Eye (tissue), 1 donor: ENCODE results near the gene TSHZ3.

ENCODE experiments used
- DNase-seq: peaks from one replicate; pipeline ENCODE4 v3.0.0-alpha.2; 2015

The TSHZ3 gene

DNA sequence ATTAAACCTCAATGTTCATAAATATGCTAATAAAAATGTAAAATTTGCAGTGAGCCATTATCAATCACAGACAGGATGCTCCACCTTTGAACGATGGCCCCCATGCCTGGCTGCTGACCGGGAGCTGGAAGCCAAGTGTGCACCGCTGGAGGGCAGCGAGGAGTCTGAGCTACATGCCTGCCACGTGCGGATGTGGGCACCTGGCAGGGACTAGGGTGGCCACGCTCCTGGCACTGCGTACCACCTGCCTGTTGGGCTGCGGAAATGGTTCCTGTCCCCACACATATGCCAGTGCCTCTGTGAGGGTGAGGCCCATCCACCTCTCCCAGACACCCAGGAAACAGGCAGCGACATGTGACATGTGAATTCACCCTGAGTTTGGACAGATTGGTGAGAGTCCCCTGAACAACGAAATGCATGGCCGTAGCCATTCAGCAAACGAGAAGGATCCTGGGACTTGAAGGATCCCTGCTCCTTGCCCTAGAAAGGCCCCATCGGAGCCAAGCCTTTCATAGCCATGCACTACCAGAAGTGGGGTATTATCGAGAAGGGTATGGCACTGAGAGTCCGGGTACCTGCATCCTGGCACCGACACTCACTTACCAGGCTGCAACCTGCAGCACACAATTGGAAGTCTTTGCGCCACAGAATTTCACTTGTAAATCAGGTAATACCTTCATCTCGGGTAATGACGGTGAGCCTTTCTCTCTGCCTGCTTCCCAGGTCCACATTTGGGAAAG lies 35.8 kb downstream of the TSHZ3 start:
- no peak for DNase-seq

GRCh38 chr19:31312677-31313244 lies 36.5 kb downstream of the TSHZ3 start:
- DNase-seq = no peak

DNA sequence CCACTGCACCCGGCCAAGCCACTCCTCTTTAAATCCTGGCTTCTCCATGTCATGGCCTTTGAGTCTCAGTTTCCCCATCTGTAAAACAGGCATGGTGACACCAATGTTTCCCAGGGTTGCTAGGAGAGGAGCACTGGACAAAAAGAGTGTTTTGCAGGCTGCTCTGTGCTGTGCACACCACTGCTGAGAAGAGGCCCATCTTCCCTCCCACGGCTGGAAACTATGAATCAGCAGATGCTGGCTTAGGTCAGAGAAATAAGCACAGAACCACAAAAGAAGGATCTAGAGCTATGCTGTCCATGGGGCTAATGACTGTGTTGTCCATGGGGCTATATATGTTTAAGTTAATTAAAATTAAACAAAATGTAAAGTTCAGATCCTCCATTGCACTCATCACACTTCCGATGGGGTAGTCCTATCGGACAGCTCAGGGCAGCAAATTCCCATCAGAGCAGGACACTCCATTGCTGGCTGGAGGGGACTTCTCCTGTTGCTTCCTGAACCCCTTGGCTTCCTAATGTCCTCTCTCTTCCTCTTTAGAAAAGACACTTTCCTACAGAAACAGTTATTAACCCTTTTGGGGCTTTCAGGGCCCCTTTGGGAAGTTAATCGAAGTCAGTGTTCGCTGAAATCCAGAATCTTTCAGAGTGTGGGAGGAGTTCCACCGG lies 37.1 kb downstream of the TSHZ3 start:
- DNase-seq = no peak

DNA sequence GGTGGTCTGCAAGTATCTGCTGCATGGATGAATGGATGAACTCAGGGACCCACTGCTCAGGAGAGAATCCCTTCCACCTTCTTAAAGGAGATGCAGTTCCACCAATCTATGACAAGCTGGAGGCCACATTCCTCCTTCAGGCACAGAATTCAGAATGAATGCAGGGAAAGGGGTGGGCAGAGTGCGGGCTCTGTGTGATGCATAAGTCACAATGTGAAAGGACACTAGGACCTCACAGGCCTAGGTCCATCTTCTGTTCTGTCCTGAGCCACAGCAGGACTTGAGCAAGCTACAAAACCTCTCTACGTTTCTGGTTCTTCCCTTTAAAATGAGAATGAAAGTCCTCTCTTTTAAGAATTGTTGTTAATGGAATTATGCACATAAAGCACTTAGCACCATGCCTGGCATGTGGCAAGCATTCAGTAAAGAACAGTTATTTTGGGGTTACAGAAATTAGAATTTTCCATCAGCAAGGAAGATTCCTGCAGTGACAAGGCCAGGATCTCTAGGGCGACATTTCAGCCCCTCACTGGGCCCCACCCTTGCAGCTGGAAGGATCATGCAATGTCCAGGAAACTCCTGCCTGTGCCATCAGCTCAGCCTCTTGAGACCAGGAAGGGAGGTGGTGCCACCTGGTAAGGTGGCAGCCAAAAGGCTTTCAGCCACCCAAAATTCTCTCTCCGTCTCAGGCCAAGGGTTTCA lies 38.7 kb downstream of the TSHZ3 start:
- DNase-seq = no peak

DNA sequence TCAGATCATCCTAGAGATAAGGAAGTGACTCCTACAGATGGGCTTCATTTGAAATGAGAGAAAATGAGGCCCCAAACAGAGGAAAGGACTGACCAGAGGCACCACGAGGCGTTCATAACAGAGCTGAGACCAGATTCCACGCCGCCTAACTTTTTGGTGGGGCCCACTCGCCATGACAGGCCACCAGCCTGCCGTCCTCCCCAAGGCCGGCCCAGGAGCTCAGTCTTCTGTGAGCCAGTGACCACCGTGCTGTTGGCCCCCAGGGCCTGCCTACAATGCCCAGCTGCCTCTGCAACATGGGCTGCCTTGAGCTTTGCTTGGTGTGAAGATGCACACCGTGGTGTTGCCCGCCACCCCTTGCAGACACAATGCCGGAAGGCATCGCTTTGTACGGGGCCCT lies 40.5 kb downstream of the TSHZ3 start:
- DNase-seq = no peak

- no peak for DNase-seq
Measured at GRCh38 chr19:31307071-31307669, 42.1 kb downstream of the TSHZ3 start.

DNA sequence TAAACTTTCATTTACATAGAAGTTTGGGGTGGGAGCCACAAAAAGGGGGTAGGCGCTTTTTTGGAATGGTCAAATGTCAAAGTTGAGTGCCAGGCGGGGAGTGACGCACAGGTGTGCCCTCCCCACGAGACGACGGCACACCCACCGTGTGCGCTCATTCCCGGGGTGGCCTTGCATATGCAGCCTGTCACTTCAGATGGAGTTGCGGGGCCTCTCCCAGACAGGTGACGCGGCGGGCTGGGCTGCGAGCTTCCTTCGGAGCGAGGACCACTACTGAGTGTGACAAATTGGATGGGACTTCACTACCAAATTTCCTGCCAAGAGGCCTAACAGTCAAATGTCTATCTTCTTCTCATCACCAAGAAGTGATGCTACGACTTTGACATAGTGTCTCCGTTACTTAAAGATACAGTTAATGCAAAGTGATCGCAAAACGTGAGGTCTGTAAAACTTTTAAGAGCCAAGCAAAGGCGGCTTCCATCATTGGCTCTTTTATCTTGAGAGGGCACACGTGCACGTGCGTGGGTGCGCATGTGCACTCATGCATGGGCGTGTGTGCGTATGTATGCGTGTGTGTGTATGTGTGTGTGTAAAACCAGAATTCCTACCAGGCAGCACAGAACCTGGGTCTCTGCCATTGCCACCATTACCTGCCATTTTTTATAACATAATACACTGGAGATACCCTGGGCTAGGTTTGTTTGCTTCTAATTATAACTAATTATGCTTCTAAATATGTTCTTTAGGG lies 43.1 kb downstream of the TSHZ3 start:
- DNase-seq = no peak

DNA sequence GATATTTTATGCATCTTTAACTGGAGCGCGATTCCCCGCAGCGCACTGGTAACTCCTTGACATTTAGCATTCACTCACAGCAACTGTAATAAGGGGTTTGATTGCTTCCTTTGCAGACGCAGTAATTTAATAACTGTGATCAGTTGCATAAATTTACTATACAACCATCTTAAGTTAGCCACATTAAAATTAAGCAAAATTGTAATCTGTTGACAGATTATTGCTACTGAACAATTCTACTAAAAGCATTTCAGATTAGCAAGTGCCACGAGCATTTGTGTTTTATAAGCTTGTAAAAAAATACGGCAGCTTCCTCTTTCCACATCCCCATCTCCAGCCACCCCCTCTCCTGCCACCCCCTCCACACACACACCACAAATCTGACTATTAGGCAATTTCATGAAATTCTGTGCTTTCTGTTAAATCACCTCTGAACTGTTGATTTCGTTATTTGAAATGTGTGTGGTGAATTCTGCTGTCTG lies 44.4 kb downstream of the TSHZ3 start:
- no peak for DNase-seq

GRCh38 chr19:31303262-31303815 lies 45.9 kb downstream of the TSHZ3 start:
- no peak for DNase-seq

DNA sequence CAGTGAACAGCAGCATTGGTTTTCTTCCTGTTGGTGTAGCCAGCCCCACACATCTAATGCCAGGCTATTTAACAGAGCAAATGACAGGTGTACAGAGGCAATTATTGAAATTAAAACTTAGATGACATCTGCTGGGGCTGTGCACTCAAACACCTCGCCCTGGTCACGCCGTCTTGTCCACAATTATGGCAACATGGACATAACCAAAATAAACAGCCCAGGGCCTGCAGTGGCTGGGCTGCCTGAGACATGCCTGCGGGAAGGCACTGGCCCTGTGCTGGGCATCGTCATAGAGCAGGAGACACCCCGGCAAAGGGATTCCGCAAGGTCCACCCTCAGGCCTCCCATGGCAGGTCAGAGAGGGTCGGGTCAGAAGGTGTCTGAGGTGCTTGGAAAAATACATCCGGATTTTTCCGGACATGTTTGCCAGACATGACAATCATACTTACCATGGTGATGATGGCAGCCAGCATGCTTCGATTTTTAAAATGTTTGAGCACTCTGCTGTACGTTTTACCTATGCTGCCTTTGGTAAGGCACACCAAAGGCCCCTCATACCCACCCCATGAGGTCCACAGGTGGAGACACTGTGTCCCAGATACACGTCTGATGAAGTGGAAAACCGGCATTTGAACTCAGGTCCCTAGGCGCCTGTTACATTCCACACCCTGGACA lies 47.8 kb downstream of the TSHZ3 start:
- DNase-seq = no peak

GRCh38 chr19:31300422-31300821 lies 48.8 kb downstream of the TSHZ3 start:
- DNase-seq = no peak

GRCh38 chr19:31299665-31300064 lies 49.6 kb downstream of the TSHZ3 start:
- no peak for DNase-seq

DNA sequence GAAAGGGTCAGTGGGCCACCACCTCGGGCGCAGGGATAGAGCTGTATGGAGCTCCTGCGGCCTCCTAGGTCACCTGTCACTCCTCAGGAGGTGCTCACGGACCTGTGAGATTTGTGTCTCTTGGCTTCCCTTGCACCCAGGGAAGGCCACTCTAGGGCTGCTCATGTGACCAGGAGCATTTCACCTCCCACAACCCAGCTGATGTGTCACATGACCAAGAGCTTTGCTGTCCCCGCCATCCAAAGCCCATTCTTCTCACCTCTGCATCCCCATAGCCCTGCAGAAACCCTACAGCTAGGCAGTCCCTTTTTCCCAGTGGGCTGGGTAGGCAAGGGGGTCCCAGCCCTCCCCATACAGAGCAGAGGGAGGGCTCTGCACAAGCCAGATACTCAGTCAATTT lies 51.2 kb downstream of the TSHZ3 start:
- DNase-seq = no peak

GRCh38 chr19:31296741-31297390 lies 52.4 kb downstream of the TSHZ3 start:
- DNase-seq = no peak

DNA sequence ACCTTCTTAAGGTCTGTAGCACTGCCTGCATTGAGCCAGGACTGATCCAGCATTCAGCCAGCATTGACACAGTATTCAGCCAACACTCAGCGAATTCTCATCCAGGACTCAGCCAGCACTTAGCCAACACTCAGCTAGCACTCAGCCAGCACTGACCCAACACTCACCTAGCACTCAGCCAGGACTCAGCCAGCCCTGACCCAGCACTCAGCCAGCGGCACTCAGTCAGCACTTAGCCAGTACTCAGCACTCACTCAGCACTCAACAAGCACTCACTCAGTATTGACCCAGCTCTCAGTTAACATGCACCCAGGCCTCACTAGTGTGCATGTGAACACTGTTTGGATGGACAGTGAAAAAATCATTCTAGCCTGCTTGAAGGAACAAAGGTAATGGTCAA lies 55.0 kb downstream of the TSHZ3 start:
- DNase-seq = no peak

GRCh38 chr19:31292639-31293185 lies 56.5 kb downstream of the TSHZ3 start:
- DNase-seq = no peak

DNA sequence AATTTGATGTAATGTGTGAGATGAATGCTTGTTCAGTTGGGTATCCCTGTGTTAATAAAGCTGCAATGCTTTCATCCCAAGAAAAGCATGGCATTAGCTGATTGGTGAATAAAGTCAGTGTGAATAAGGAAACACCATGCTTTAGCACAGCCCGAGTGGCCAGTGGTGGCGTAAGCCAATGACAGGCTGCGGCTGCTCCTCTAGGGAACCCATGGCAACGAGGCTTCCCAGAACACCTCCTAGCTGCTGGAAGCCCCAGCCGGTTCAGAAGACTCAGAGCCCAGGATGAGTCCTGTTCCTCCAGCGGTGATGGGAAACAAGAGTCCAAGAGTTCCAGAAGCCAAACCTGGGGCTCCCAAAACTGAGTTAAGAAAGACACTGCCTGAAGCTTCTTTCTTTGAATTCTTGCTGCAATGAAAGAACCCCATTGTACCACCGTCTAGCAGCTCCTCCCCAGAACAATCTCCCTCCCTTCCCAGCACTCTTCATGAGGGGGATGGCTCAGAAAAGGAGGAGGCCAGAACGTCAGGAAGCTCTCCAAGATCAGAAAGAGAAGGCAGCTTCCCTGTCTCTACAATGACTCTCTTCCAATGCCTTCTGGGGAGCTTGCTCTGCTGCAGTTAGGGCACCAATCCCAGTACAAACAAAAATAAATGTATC lies 58.2 kb downstream of the TSHZ3 start:
- no peak for DNase-seq

- no peak for DNase-seq
Measured at GRCh38 chr19:31289976-31290375, 59.3 kb downstream of the TSHZ3 start.

GRCh38 chr19:31289381-31289880 lies 59.8 kb downstream of the TSHZ3 start:
- no peak for DNase-seq

DNA sequence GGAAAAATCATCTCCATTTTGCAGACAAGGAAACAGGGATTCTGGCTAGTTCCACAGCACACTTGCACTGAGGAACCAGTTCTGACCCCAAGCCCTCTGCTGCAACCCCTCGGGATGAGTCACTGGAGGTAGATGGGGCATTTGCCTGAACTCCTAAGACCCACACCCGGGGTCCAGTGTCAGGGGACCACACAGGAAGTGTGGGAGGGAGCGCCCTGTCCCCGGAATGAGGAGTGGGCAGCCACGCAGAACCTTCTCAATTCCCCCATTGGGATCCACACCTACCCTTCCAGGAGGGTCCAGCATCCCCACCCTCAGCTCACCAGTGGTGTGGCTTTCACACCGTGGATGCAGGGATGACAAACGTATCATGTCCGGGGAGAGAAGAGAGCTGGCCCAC lies 62.7 kb downstream of the TSHZ3 start:
- DNase-seq = no peak
